ENCODE results near the gene STOX2. TPM values are rescaled to one million over a fixed set of nuclear protein-coding genes. Genes with fewer than 3 reads are reported as not detected.

STOX2 gene
- total and polyA plus RNA-seq, 3 experiments from 2014 or later: not detected

Other genes starting within 250 kb of the STOX2 start
- 10 to 100 TPM; 28.4 to 30.8 TPM for gene RWDD4, start 246.1 kb upstream of the STOX2 start, total RNA-seq
- gene RWDD4, start 246.1 kb upstream of the STOX2 start, polyA plus RNA-seq: 21.3 TPM
- 10 to 100 TPM; 23.3 to 29.3 TPM for gene TRAPPC11, start 246.0 kb upstream of the STOX2 start, total RNA-seq
- gene TRAPPC11, start 246.0 kb upstream of the STOX2 start, polyA plus RNA-seq: 21.9 TPM

Measured in CD8-positive, alpha-beta memory T cell (primary cell).